GM12872 (cell line): ENCODE data around the gene APBA2.

Experiments used
- TF ChIP-seq, protein P1 (sequence below): IDR thresholded peaks from 3 replicates; pipeline ENCODE4 v1.5.1; 2011; ENCODE audit warnings: low read depth, mild to moderate bottlenecking, low read length, moderate library complexity; ENCODE audit not compliant: insufficient read depth

APBA2 gene

DNA sequence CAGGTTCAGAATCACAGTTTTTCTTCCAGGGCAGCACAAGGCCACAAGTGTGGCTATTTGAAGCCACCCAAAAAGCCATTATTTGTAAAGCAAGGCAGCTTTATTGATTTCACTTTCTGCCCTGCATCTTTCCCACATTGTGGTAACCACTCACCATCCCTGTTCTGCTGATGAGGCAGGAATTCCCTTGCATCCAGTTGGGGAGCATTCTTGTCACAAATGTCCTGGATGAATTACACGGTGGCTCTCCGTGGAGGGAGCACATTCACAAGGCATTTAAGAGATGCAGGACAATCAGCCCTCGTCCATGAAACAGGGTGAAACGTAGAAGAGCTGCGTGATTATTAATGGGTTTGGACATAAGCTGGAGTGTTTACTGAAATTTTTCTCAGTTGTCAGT is 111.2 kb downstream of the APBA2 start:
- TF ChIP-seq, protein P1, sequence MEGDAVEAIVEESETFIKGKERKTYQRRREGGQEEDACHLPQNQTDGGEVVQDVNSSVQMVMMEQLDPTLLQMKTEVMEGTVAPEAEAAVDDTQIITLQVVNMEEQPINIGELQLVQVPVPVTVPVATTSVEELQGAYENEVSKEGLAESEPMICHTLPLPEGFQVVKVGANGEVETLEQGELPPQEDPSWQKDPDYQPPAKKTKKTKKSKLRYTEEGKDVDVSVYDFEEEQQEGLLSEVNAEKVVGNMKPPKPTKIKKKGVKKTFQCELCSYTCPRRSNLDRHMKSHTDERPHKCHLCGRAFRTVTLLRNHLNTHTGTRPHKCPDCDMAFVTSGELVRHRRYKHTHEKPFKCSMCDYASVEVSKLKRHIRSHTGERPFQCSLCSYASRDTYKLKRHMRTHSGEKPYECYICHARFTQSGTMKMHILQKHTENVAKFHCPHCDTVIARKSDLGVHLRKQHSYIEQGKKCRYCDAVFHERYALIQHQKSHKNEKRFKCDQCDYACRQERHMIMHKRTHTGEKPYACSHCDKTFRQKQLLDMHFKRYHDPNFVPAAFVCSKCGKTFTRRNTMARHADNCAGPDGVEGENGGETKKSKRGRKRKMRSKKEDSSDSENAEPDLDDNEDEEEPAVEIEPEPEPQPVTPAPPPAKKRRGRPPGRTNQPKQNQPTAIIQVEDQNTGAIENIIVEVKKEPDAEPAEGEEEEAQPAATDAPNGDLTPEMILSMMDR, result no peak

DNA sequence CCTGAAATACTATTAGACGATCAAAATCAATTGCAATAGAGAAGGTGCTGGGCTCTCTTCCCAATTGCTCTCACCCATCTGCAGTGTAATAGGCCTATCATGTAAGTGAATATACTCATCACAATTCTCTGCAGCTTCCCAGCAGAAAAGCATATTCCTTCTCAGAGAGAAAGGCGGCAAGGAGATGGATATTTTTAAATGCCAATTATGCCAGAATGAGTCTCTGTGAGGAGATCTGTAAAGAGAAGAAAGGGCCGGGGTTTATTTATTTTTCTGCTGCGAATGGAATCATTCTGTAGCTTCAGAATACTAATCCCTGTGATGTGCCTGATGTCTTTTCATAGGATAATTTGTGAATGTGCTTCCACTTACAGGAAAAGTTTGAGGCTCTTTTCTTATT is 112.0 kb downstream of the APBA2 start:
- TF ChIP-seq, protein P1, result no peak

DNA sequence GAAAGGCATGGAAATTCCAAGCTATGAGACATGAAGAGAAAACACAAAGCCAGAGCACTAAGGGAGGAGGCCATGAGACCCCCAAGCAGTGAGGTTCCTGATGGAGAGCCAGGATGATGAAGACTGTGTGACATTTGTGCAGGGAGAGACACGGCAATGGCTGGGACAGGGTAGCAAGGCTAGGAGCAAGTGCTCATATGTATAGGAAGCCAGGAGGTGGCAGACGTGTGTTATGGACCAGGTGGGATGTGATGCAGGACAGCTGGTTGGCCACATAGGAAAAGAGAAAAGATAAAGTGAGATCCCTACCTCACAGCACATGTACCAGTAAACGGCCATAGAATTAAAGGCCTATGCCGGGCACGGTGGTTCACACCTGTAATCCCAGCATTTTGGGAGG is 112.7 kb downstream of the APBA2 start:
- TF ChIP-seq, protein P1, result no peak

DNA sequence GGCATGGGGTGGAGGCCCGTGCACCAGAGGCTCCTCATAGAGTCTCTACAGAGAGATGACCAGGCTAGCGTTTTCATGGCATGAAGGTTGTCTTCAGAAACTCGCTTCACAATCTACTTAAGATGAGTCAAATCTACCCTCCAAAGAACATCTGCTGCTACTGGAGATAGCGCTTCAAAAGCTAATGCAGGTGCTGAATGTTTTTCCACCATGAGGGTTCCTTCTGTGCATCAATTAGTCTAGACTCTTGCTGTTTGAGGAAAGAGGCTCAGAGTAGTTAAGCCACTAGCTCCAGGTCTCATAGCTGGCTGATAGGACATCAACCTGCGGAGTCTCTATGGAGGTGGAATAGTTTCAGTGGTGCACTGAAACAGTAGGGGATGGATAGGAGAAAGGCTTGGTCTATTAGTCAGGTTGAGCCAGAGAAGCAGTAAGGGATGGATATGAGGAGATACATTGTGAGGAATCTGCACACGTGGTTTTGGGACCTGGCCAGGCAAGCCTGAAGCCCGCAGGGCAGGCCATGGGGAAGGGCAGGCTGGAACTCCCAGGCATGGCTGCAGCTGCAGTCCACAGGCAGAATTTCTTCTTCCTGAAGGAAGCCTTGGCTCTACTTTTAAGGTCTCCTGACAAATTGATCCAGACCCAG is 117.5 kb downstream of the APBA2 start:
- TF ChIP-seq, protein P1, result no peak

DNA sequence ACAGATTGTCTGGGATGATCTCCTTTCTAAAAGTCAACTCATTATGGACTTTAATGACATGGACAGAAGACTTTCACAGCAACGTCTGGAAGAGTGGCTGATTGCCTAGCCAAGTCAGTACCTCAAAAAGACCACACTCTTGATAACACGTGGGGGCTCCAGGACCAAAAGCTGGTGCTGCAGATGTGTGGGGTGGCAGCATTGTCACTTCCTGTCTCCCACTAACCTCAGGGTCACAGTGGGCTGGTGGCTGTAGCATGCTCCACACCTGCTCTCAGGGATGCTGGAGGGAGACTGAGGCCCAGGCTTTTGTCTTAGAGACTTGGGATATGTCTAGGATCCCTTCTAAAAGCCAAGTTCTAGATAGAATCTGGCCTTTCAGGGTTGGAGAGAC is 118.1 kb downstream of the APBA2 start:
- TF ChIP-seq, protein P1, result no peak

DNA sequence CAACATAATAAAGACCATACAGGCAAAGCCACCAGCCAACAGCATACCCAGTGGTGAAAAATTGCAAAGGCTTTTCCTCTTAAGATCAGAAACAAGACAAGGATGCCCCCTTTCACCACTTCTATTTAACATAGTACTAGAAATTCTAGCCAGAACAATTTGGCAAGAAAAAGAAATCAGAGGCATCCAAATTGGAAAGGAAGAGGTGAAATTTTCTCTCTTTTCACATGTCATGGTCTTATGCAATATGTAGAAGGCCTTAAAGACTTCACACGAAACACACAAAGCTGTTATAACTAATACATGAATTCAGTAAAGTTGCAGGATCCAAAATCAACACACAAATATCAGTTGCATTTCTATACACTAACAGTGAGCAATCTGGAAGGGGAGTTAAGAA is 120.2 kb downstream of the APBA2 start:
- TF ChIP-seq, protein P1, result no peak

DNA sequence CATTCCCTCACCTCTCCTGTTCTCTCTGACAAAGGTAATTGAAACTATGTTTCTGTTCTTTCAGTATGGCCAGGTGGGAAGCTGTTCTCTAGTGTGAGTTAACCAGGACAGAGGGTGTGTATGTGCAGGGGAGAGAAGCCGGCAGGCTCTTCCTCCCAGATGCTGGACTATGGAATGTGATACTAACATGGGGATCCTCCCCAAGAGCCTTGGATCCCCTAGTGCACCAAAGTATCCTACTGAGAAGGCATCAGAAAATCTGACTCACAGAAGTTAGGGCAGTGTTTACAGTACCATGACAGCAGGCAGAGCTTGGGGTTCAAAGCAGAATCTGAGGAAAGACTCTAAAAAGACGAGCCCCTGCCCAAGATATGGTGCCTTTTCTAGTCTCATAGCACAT is 123.1 kb downstream of the APBA2 start:
- TF ChIP-seq, protein P1, result no peak

DNA sequence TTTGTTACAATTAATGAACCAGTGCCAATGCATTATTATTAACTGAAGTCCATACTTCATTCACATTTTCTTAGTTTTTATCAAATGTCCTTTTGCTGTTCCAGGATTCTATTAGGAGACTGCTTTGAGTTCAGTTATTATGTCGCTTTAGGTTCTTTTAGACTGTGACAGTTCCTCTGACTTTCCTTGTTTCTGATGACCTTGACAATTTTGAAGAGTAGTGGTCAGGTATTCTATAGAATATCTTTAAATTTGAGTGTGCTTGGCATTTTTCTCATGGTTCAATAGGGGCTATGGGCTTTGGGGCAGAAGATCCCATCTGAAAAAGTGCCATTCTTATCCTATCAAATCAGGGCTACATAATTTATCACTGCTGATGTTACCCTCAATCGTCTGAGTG is 126.3 kb downstream of the APBA2 start:
- TF ChIP-seq, protein P1, result no peak
